Skeletal muscle satellite cell (primary cell): ENCODE results near the gene IL18. TPM values are rescaled to one million over a fixed set of nuclear protein-coding genes. Genes with fewer than 3 reads are reported as not detected.
"Not testable (repeated sequence)": the region's sequence is repeated elsewhere in the genome, so short reads cannot be mapped to it uniquely, and the experiment has no call there.

ENCODE experiments used
- H3K27me3 ChIP-seq: 2 replicates; pipeline ENCODE4 v1.7.0; 2013; ENCODE audit warnings: low read length; ENCODE audit not compliant: control insufficient read depth, insufficient read depth
- H3K36me3 ChIP-seq: 2 replicates; pipeline ENCODE4 v1.7.0; 2013; ENCODE audit warnings: mild to moderate bottlenecking, control low read depth, low read length; ENCODE audit not compliant: insufficient read depth
- H3K4me1 ChIP-seq: 2 replicates; pipeline ENCODE4 v1.7.0; 2013; ENCODE audit warnings: low read length; ENCODE audit not compliant: control insufficient read depth, insufficient read depth
- H3K4me2 ChIP-seq: 2 replicates; pipeline ENCODE4 v1.7.0; 2013; ENCODE audit warnings: mild to moderate bottlenecking, low read length
- H3K4me3 ChIP-seq: 2 replicates; pipeline ENCODE4 v1.7.0; 2013; ENCODE audit warnings: low read length
- H3K9ac ChIP-seq: 2 replicates; pipeline ENCODE4 v1.7.0; 2013; ENCODE audit warnings: mild to moderate bottlenecking, low read depth, low read length, moderate library complexity
- H3K9me3 ChIP-seq: replicated peaks from 2 replicates; pipeline ENCODE4 v1.7.0; 2013; ENCODE audit warnings: mild to moderate bottlenecking, control low read depth, low read length
- small RNA-seq: library from RNA; depleted of rRNA; stranded (forward); fragments of <200 nt; gene quantifications from one replicate; pipeline ENCODE3, GENCODE V24; 2012

Gene IL18

GRCh38 chr11:112113539-112114457 is 50.1 kb downstream of the IL18 start:
- H3K9ac ChIP-seq: peak overlapping the region; percentile 26
- no peaks in the 10 kb centered on the region for H3K36me3 ChIP-seq
- H3K4me1 ChIP-seq: no peaks in the 10 kb centered on the region
- H3K4me2 ChIP-seq: no peak overlapping the region
- H3K4me3 ChIP-seq: no peak overlapping the region
- H3K27me3 ChIP-seq: no peaks in the 10 kb centered on the region
- no peaks in the 10 kb centered on the region for H3K9me3 ChIP-seq

GRCh38 chr11:112106070-112106469 is 57.8 kb downstream of the IL18 start:
- H3K9me3 ChIP-seq: no peaks in the 10 kb centered on the region
- H3K4me2 ChIP-seq: no peak overlapping the region
- no peak overlapping the region for H3K9ac ChIP-seq
- H3K27me3 ChIP-seq: no peaks in the 10 kb centered on the region
- H3K4me1 ChIP-seq: peaks cover under 1% of the 10 kb centered on the region
- no peaks in the 10 kb centered on the region for H3K36me3 ChIP-seq
- no peak overlapping the region for H3K4me3 ChIP-seq

- H3K9me3 ChIP-seq: no peaks in the 10 kb centered on the region
- peaks cover 8% of the 10 kb centered on the region for H3K4me1 ChIP-seq
- H3K4me2 ChIP-seq: no peak overlapping the region
- no peaks in the 10 kb centered on the region for H3K36me3 ChIP-seq
- no peak overlapping the region for H3K4me3 ChIP-seq
- H3K27me3 ChIP-seq: no peaks in the 10 kb centered on the region
- no peak overlapping the region for H3K9ac ChIP-seq
Observed at GRCh38 chr11:112103446-112103845, 60.4 kb downstream of the IL18 start.

GRCh38 chr11:112100462-112100861 is 63.4 kb downstream of the IL18 start:
- Histone ChIP-seq H3K27me3 (no peaks in the 10 kb centered on the region), H3K4me2 (no peak overlapping the region), H3K4me1 (peaks cover 8% of the 10 kb centered on the region), H3K36me3 (no peaks in the 10 kb centered on the region), H3K4me3 (no peak overlapping the region), H3K9ac (no peak overlapping the region), H3K9me3 (no peaks in the 10 kb centered on the region)

GRCh38 chr11:112097734-112098528 is 66.0 kb downstream of the IL18 start:
- H3K36me3 ChIP-seq: peaks cover 7% of the 10 kb centered on the region
- peaks cover 8% of the 10 kb centered on the region for H3K4me1 ChIP-seq
- no peaks in the 10 kb centered on the region for H3K27me3 ChIP-seq
- no peaks in the 10 kb centered on the region for H3K9me3 ChIP-seq
- H3K4me2 ChIP-seq: no peak overlapping the region
- no peak overlapping the region for H3K4me3 ChIP-seq
- no peak overlapping the region for H3K9ac ChIP-seq

GRCh38 chr11:112096194-112096593 is 67.7 kb downstream of the IL18 start:
- Histone ChIP-seq H3K27me3 (no peaks in the 10 kb centered on the region), H3K4me1 (peaks cover 8% of the 10 kb centered on the region), H3K9ac (no peak overlapping the region), H3K9me3 (no peaks in the 10 kb centered on the region), H3K4me2 (no peak overlapping the region), H3K36me3 (peaks cover 24% of the 10 kb centered on the region), H3K4me3 (no peak overlapping the region)

- H3K36me3 ChIP-seq: peaks cover 33% of the 10 kb centered on the region
- H3K4me2 ChIP-seq: not testable (repeated sequence)
Observed at GRCh38 chr11:112095302-112095701, 68.6 kb downstream of the IL18 start.

More at GRCh38 chr11:112095302-112095701, 68.6 kb downstream of the IL18 start:
- not testable (repeated sequence) for H3K9ac ChIP-seq, H3K27me3 ChIP-seq, H3K4me1 ChIP-seq, H3K9me3 ChIP-seq, H3K4me3 ChIP-seq

Small RNA genes lying within 50 kb of the gene (small RNA-seq; reads per million reads assigned to genes)
- not detected for gene MRPS36P4
